H1 (cell line): ENCODE results near the gene TRPT1. TPM values are rescaled to one million over a fixed set of nuclear protein-coding genes. Genes with fewer than 3 reads are reported as not detected.

Experiments used
- CTCF ChIA-PET: fragments of 300-600 bp; sonication (Branson Sonifier 250); formaldehyde crosslinking; loops from one replicate; lab custom pipeline; 2021; ENCODE audit not compliant: partially characterized antibody; lab: Charles Lee
- POLR2A ChIA-PET: fragments of 300-600 bp; sonication (Branson Sonifier 250); formaldehyde crosslinking; loops from one replicate; lab custom pipeline; 2021; ENCODE audit warnings: inconsistent platforms; ENCODE audit not compliant: partially characterized antibody; lab: Charles Lee
- DNase-seq, 2 experiments: peaks; one replicate each; pipeline versions ENCODE4 v3.0.0 to v3.0.0-alpha.2; 2010 to 2022; ENCODE audit warnings: low spot score in 2 of 2, low read depth in 1 of 2, mixed read lengths in 1 of 2
- FAIRE-seq: peaks from 2 replicates; lab custom pipeline; 2011; peaks lifted over from hg19 to GRCh38; lab: Jason Lieb, UNC
- H2AFZ ChIP-seq: 2 replicates; pipeline ENCODE4 v1.8.1; 2012; ENCODE audit warnings: low read length, inconsistent platforms
- H2AK5ac ChIP-seq: 2 replicates; pipeline ENCODE4 v1.6.1; 2013; ENCODE audit warnings: low read depth, low read length
- H2BK120ac ChIP-seq: replicated peaks from 2 replicates; pipeline ENCODE3; 2013; ENCODE audit warnings: low read depth, low read length, inconsistent platforms
- H2BK12ac ChIP-seq: 2 replicates; pipeline ENCODE4 v1.6.1; 2013; ENCODE audit warnings: low read depth, low read length
- H2BK15ac ChIP-seq: 2 replicates; pipeline ENCODE4 v1.6.1; 2013; ENCODE audit warnings: low read length
- H2BK20ac ChIP-seq: 2 replicates; pipeline ENCODE4 v1.6.1; 2013; ENCODE audit warnings: low read length
- H2BK5ac ChIP-seq: 2 replicates; pipeline ENCODE4 v1.6.1; 2013; ENCODE audit warnings: low read depth, low read length
- H3K14ac ChIP-seq: 2 replicates; pipeline ENCODE4 v1.6.1; 2013; ENCODE audit warnings: inconsistent platforms; ENCODE audit not compliant: insufficient read length
- H3K18ac ChIP-seq: 2 replicates; pipeline ENCODE4 v1.6.1; 2013; ENCODE audit warnings: low read length; ENCODE audit errors: extremely low read depth
- H3K23ac ChIP-seq: 2 replicates; pipeline ENCODE4 v1.6.1; 2013; ENCODE audit warnings: inconsistent platforms; ENCODE audit not compliant: insufficient read length
- H3K23me2 ChIP-seq: 2 replicates; pipeline ENCODE4 v1.6.1; 2013; ENCODE audit warnings: low read depth, low read length
- H3K27ac ChIP-seq: 2 replicates; pipeline ENCODE4 v1.6.1; 2011; ENCODE audit warnings: low read depth, low read length, inconsistent platforms
- H3K27me3 ChIP-seq, 4 experiments: replicated peaks in 1 of 4; 1 replicate in 1 of 4; 2 replicates in 3 of 4; pipeline versions ENCODE4 v1.6.1 to v1.8.1; 2011 to 2013; ENCODE audit warnings: low read length in 3 of 4, mild to moderate bottlenecking in 3 of 4, inconsistent platforms in 2 of 4, mixed read lengths in 2 of 4, moderate library complexity in 1 of 4; ENCODE audit not compliant: control insufficient read depth in 3 of 4, insufficient read depth in 3 of 4; ENCODE audit errors: extremely low read depth in 1 of 4
- H3K36me3 ChIP-seq, 4 experiments: 2 replicates each; pipeline versions ENCODE4 v1.6.1 to v1.8.1; 2011 to 2013; ENCODE audit warnings: mild to moderate bottlenecking in 4 of 4, low read length in 3 of 4, moderate library complexity in 2 of 4, control low read depth in 1 of 4, inconsistent platforms in 1 of 4; ENCODE audit not compliant: insufficient read depth in 4 of 4, control insufficient read depth in 2 of 4
- H3K4ac ChIP-seq: replicated peaks from 2 replicates; pipeline ENCODE3; 2013; ENCODE audit warnings: low read length, low read depth, mixed read lengths, inconsistent platforms; ENCODE audit not compliant: insufficient read length
- H3K4me1 ChIP-seq, 4 experiments: replicated peaks in 1 of 4; 1 replicate in 1 of 4; 2 replicates in 3 of 4; pipeline versions ENCODE4 v1.6.1 to v1.8.1; 2011 to 2013; ENCODE audit warnings: low read length in 3 of 4, inconsistent platforms in 2 of 4, mixed read lengths in 1 of 4; ENCODE audit not compliant: insufficient read depth in 4 of 4, control insufficient read depth in 3 of 4
- H3K4me2 ChIP-seq, 2 experiments: 2 replicates each; pipeline versions ENCODE4 v1.6.1 to v1.8.1; 2011 to 2013; ENCODE audit warnings: low read depth in 2 of 2, low read length in 2 of 2, control low read depth in 1 of 2, inconsistent platforms in 1 of 2, mild to moderate bottlenecking in 1 of 2; ENCODE audit not compliant: insufficient read depth in 1 of 2
- H3K4me3 ChIP-seq, 4 experiments: fragments of 200-600, 300-600 bp in 1 of 4; sonication (generic), shearing (Covaris generic), sonication (Bioruptor Twin) in 1 of 4; 2 replicates each; pipeline versions ENCODE4 v1.5.1 to v1.8.1; 2011 to 2016; ENCODE audit warnings: low read length in 4 of 4, low read depth in 3 of 4, control low read depth in 2 of 4, inconsistent platforms in 2 of 4, mild to moderate bottlenecking in 2 of 4, mixed read lengths in 1 of 4, moderate library complexity in 1 of 4; ENCODE audit not compliant: insufficient read depth in 2 of 4; ENCODE audit errors: extremely low read depth in 1 of 4
- H3K56ac ChIP-seq: replicated peaks from 2 replicates; pipeline ENCODE3; 2013; ENCODE audit warnings: low read depth, mild to moderate bottlenecking, mixed read lengths, low read length, inconsistent platforms; ENCODE audit not compliant: insufficient read length
- H3K79me1 ChIP-seq: 2 replicates; pipeline ENCODE4 v1.6.1; 2013; ENCODE audit warnings: low read depth, low read length, control low read depth
- H3K79me2 ChIP-seq, 2 experiments: 2 replicates each; pipeline versions ENCODE4 v1.6.1 to v1.8.1; 2012 to 2013; ENCODE audit warnings: low read length in 2 of 2, mild to moderate bottlenecking in 2 of 2, inconsistent platforms in 1 of 2; ENCODE audit not compliant: insufficient read depth in 2 of 2, control insufficient read depth in 1 of 2
- H3K9ac ChIP-seq, 4 experiments: replicated peaks in 1 of 4; 1 replicate in 1 of 4; 2 replicates in 3 of 4; pipeline versions ENCODE4 v1.6.1 to v1.8.1; 2011 to 2013; ENCODE audit warnings: low read depth in 3 of 4, low read length in 3 of 4, control low read depth in 2 of 4, mild to moderate bottlenecking in 2 of 4, moderate library complexity in 2 of 4, inconsistent platforms in 1 of 4; ENCODE audit errors: extremely low read depth in 1 of 4
- H3K9me3 ChIP-seq, 2 experiments: 2 replicates each; pipeline versions ENCODE4 v1.6.1 to v1.8.1; 2012 to 2013; ENCODE audit warnings: mild to moderate bottlenecking in 2 of 2, moderate library complexity in 2 of 2, control low read depth in 1 of 2, inconsistent platforms in 1 of 2, low read depth in 1 of 2, low read length in 1 of 2, mixed read lengths in 1 of 2; ENCODE audit not compliant: insufficient read depth in 2 of 2
- H4K20me1 ChIP-seq, 2 experiments: replicated peaks in 1 of 2; 2 replicates each; pipeline versions ENCODE3 to v1.8.1; 2011 to 2013; ENCODE audit warnings: inconsistent platforms in 2 of 2, low read length in 2 of 2, mild to moderate bottlenecking in 1 of 2; ENCODE audit not compliant: insufficient read depth in 2 of 2, control insufficient read depth in 1 of 2
- H4K5ac ChIP-seq: 2 replicates; pipeline ENCODE4 v1.6.1; 2013; ENCODE audit warnings: low read length, low read depth, mixed read lengths, inconsistent platforms; ENCODE audit not compliant: insufficient read length
- H4K8ac ChIP-seq: 2 replicates; pipeline ENCODE4 v1.8.0; 2013; ENCODE audit warnings: mild to moderate bottlenecking, moderate library complexity, low read length, inconsistent platforms; ENCODE audit not compliant: insufficient read depth; ENCODE audit errors: extremely low read depth
- H4K91ac ChIP-seq: replicated peaks from 2 replicates; pipeline ENCODE3; 2013; ENCODE audit warnings: low read length, mixed read lengths, inconsistent platforms; ENCODE audit not compliant: insufficient read length
- CBX8 ChIP-seq: fragments of 300-800, 300-1000 bp; sonication (generic); IDR thresholded peaks from 2 replicates; pipeline ENCODE4 v1.7.1; 2016; ENCODE audit warnings: low read depth, low read length, borderline replicate concordance
- EZH2 ChIP-seq: fragments of 200-600 bp; sonication (generic); IDR thresholded peaks from 2 replicates; pipeline ENCODE4 v1.7.1; 2012; ENCODE audit warnings: low read depth, mild to moderate bottlenecking, moderate library complexity, low read length, inconsistent platforms; ENCODE audit not compliant: severe bottlenecking
- JUN ChIP-seq: IDR thresholded peaks from 2 replicates; pipeline ENCODE4 v1.6.1; 2011; ENCODE audit warnings: low read depth, mild to moderate bottlenecking, improper control_type of control experiment, low read length
- KDM4A ChIP-seq: IDR thresholded peaks from one replicate; pipeline ENCODE4 v1.7.1; 2012; ENCODE audit warnings: low read depth, mild to moderate bottlenecking, moderate library complexity, low read length, inconsistent platforms; ENCODE audit not compliant: severe bottlenecking
- KDM5A ChIP-seq: fragments of 200-600 bp; IDR thresholded peaks from 2 replicates; pipeline ENCODE4 v1.7.1; 2012; ENCODE audit warnings: mild to moderate bottlenecking, low read length, inconsistent platforms, mixed read lengths
- NRF1 ChIP-seq: IDR thresholded peaks from 2 replicates; pipeline ENCODE4 v1.6.1; 2011; ENCODE audit warnings: mild to moderate bottlenecking, low read depth, low read length, improper control_type of control experiment
- POLR2A ChIP-seq, 2 experiments: IDR thresholded peaks; 1 replicate in 1 of 2; 2 replicates in 1 of 2; pipeline ENCODE4 v1.6.1; 2011; ENCODE audit warnings: low read depth in 2 of 2, low read length in 2 of 2, mild to moderate bottlenecking in 2 of 2; ENCODE audit errors: control extremely low read depth in 1 of 2
- RNF2 ChIP-seq: fragments of 200-900, 300-1000 bp; sonication (generic); IDR thresholded peaks from 2 replicates; pipeline ENCODE4 v1.7.1; 2016; ENCODE audit warnings: borderline replicate concordance, low read depth, mild to moderate bottlenecking, antibody characterized with exemption, low read length; ENCODE audit not compliant: poor library complexity, severe bottlenecking; ENCODE audit errors: missing control alignments
- SIN3A ChIP-seq, 2 experiments: IDR thresholded peaks in 1 of 2; conservative IDR thresholded peaks in 1 of 2; 2 replicates each; pipeline ENCODE4 v1.6.1; 2011 to 2012; ENCODE audit warnings: low read length in 2 of 2, improper control_type of control experiment in 1 of 2, low read depth in 1 of 2, mild to moderate bottlenecking in 1 of 2
- SP4 ChIP-seq: IDR thresholded peaks from 2 replicates; pipeline ENCODE4 v1.6.1; 2012; ENCODE audit warnings: low read length, inconsistent platforms
- WGBS, 2 experiments: shearing (Covaris generic) in 1 of 2; methylation state at CpG; one replicate each; pipeline versions ENCODE4 v1.1.6 to v1.1.7; 2013 to 2015; ENCODE audit warnings: low lambda C conversion rate in 2 of 2, mixed read lengths in 2 of 2, inconsistent platforms in 1 of 2, low coverage in 1 of 2, missing lambda C conversion rate in 1 of 2; ENCODE audit not compliant: insufficient replicate concordance in 2 of 2, insufficient coverage in 1 of 2, insufficient read length in 1 of 2; ENCODE audit errors: extremely low coverage in 1 of 2, missing lambda C conversion rate in 1 of 2; 5-methylcytosine and 5-hydroxymethylcytosine counted together
- polyA plus RNA-seq, 7 experiments: library from polyadenylated mRNA; depleted of rRNA in 3 of 7; stranded (reverse) in 5 of 7; unstranded in 2 of 7; fragments of >200 nt in 5 of 7; fragments of 200-250 nt in 2 of 7; gene quantifications; 1 replicate in 5 of 7; 2 replicates in 1 of 7; 4 replicates in 1 of 7; pipeline versions ENCODE4 v1.2.1 to v1.2.3, GENCODE V29; 2011 to 2013; ENCODE audit warnings: missing spikeins in 2 of 7, mixed read lengths in 2 of 7
- total RNA-seq: library from RNA; stranded (reverse); fragmentation: NEBNext Ultra II Directional; extraction: Animal tissue kit (Norgen Biotek cat#: 25700); gene quantifications from 2 replicates; pipeline ENCODE4 v1.2.1, GENCODE V29; 2021

TRPT1 gene
- total and polyA plus RNA-seq, 2 of the 8 experiments (the other 6 are each of a cell fraction or from before 2014, with no cell fraction given), result 34.5 to 74.6 TPM

GRCh38 chr11:64251753-64252002 is 25.7 kb upstream of the TRPT1 start:
- Histone ChIP-seq H3K23me2 (peaks cover 13% of the 10 kb centered on the region), H3K27ac (0 out of 2 replicates have a peak overlapping the region, but pooled peaks have one; percentile 22), H3K79me2 (peaks cover 0 to 23% of the 10 kb centered on the region in 2 experiments; a peak in 1 of 4 replicates), H4K91ac (no peak overlapping the region), H2BK20ac (no peak overlapping the region), H2BK5ac (no peak overlapping the region), H3K4me2 (peak overlapping the region; percentile 73 to 88), H3K4ac (no peak overlapping the region), H3K9ac (peak overlapping the region; percentile 54 to 62 (median 60); a peak in 6 of 7 replicates), H4K5ac (no peak overlapping the region), H3K56ac (peak overlapping the region; percentile 9), H3K4me3 (peak overlapping the region; percentile 73 to 86 (median 76)), H3K14ac (no peak overlapping the region), H3K4me1 (peaks cover 0 to 40% (median 34%) of the 10 kb centered on the region in 4 experiments; a peak in 6 of 7 replicates), H2AK5ac (no peak overlapping the region), H2BK15ac (no peak overlapping the region), H3K9me3 (no peaks in the 10 kb centered on the region), H2BK120ac (no peak overlapping the region), H3K23ac (no peak overlapping the region), H2BK12ac (no peak overlapping the region), H2AFZ (no peak overlapping the region), H3K79me1 (peaks cover 2% of the 10 kb centered on the region; the same call in 1 of the 2 replicates), H4K20me1 (peaks cover 6 to 16% of the 10 kb centered on the region in 2 experiments), H3K36me3 (peaks cover 8 to 24% (median 17%) of the 10 kb centered on the region in 4 experiments), H3K27me3 (no peaks in the 10 kb centered on the region), H4K8ac (no peak overlapping the region), H3K18ac (0 out of 2 replicates have a peak overlapping the region, but pooled peaks have one; percentile 99)
- TF ChIP-seq RNF2 (no peak), JUN (no peak), SIN3A (conservative IDR thresholded peaks at IDR 0.05 in 1 of 2, IDR thresholded peaks at IDR 0.05 in 1 of 2; ENCODE audit: low read depth in 1 of 2, low read length in 2 of 2) (0 out of 4 replicates have a peak, but pooled peaks of 1 of the 2 experiments have one; percentile 51), KDM5A (no peak), POLR2A (IDR thresholded peaks at IDR 0.05; ENCODE audit: control extremely low read depth in 1 of 2, low read depth in 2 of 2, low read length in 2 of 2) (no peak), NRF1 (no peak), CBX8 (no peak), KDM4A (peak; percentile 25), SP4 (no peak), EZH2 (no peak)
- FAIRE-seq (no peak), DNase-seq (no peak)
- ChIA-PET CTCF (interaction anchor here (0.7 to 10.0 kb wide), 20 partner anchors 14 to 1659 kb away, joined by 3 to 102 read pairs (median 5); partner anchors contain the start of genes CATSPERZ, FERMT3, NUDT22 and TRPT1), POLR2A (interaction anchor here (0.9 to 13.1 kb wide), 14 partner anchors 9 to 1410 kb away, joined by 3 to 352 read pairs (median 8); partner anchors contain the start of genes DNAJC4, ESRRA, FKBP2 and NUDT22)
- WGBS, 2 experiments, result 4% methylated on average over 18 of the region's 18 CpGs; no CpG with 5 or more reads in 1 of the 2 experiments
